ENCODE measurements around the gene PRDM9. TPM values are rescaled to one million over a fixed set of nuclear protein-coding genes. Genes with fewer than 3 reads are reported as not detected.

Gene PRDM9
- total RNA-seq, 1 donor from 2014 or later = not detected

GRCh38 chr5:23571059-23571458, 63.6 kb downstream of the PRDM9 start:
- Mint-ChIP-seq H3K9me3 (peaks cover 4% of the 10 kb centered on the region), H3K4me1 (peaks cover 7% of the 10 kb centered on the region)
- TF ChIP-seq, protein P1, sequence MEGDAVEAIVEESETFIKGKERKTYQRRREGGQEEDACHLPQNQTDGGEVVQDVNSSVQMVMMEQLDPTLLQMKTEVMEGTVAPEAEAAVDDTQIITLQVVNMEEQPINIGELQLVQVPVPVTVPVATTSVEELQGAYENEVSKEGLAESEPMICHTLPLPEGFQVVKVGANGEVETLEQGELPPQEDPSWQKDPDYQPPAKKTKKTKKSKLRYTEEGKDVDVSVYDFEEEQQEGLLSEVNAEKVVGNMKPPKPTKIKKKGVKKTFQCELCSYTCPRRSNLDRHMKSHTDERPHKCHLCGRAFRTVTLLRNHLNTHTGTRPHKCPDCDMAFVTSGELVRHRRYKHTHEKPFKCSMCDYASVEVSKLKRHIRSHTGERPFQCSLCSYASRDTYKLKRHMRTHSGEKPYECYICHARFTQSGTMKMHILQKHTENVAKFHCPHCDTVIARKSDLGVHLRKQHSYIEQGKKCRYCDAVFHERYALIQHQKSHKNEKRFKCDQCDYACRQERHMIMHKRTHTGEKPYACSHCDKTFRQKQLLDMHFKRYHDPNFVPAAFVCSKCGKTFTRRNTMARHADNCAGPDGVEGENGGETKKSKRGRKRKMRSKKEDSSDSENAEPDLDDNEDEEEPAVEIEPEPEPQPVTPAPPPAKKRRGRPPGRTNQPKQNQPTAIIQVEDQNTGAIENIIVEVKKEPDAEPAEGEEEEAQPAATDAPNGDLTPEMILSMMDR (IDR thresholded peaks at IDR 0.05; ENCODE audit: unreplicated experiment) = no peak

More at GRCh38 chr5:23571059-23571458, 63.6 kb downstream of the PRDM9 start:
- no peak overlapping the region for H3K27ac Mint-ChIP-seq
- no peaks in the 10 kb centered on the region for H3K27me3 Mint-ChIP-seq (ENCODE audit: low read depth)
- no peak for DNase-seq (ENCODE audit: low spot score in 2 of 2, unreplicated experiment in 2 of 2)
- no peak overlapping the region for H3K4me3 Mint-ChIP-seq
- no peaks in the 10 kb centered on the region for H3K36me3 Mint-ChIP-seq

Measured in mesothelial cell of epicardium (in vitro differentiated cells).